HUES6 (cell line): ENCODE data around the gene FAM9B.

Experiments
- H3K27ac ChIP-seq: 2 replicates; pipeline ENCODE4 v1.7.0; 2013; ENCODE audit warnings: low read depth, mild to moderate bottlenecking, low read length, inconsistent platforms
- H3K27me3 ChIP-seq: 2 replicates; pipeline ENCODE4 v1.6.1; 2013; ENCODE audit warnings: low read length; ENCODE audit not compliant: control insufficient read depth, insufficient read depth
- H3K36me3 ChIP-seq: 2 replicates; pipeline ENCODE4 v1.6.1; 2013; ENCODE audit warnings: low read length; ENCODE audit not compliant: control insufficient read depth, insufficient read depth
- H3K4me1 ChIP-seq: 2 replicates; pipeline ENCODE4 v1.6.1; 2013; ENCODE audit warnings: low read length; ENCODE audit not compliant: control insufficient read depth, insufficient read depth
- H3K4me3 ChIP-seq: 2 replicates; pipeline ENCODE4 v1.5.1; 2013; ENCODE audit warnings: low read depth, low read length
- H3K9ac ChIP-seq: one replicate; pipeline ENCODE4 v1.6.1; 2013; ENCODE audit warnings: mild to moderate bottlenecking, low read length
- H3K9me3 ChIP-seq: 2 replicates; pipeline ENCODE4 v1.6.1; 2013; ENCODE audit warnings: low read depth, low read length; ENCODE audit not compliant: control insufficient read depth, insufficient read depth

FAM9B gene

GRCh38 chrX:8984231-8984630 is 49.7 kb downstream of the FAM9B start:
- H3K9ac ChIP-seq, result no peak overlapping the region
- H3K4me3 ChIP-seq, result no peak overlapping the region
- peaks cover 9% of the 10 kb centered on the region; the same call in 1 of the 2 replicates for H3K9me3 ChIP-seq
- H3K36me3 ChIP-seq, result no peaks in the 10 kb centered on the region
- peaks cover 11% of the 10 kb centered on the region; the same call in 1 of the 2 replicates for H3K27me3 ChIP-seq
- no peak overlapping the region for H3K27ac ChIP-seq
- H3K4me1 ChIP-seq, result no peaks in the 10 kb centered on the region; the same call in 1 of the 2 replicates

- H3K36me3 ChIP-seq, result no peaks in the 10 kb centered on the region
- H3K4me3 ChIP-seq, result no peak overlapping the region
- H3K4me1 ChIP-seq, result no peaks in the 10 kb centered on the region; the same call in 1 of the 2 replicates
- H3K9ac ChIP-seq, result no peak overlapping the region
- H3K9me3 ChIP-seq, result no peaks in the 10 kb centered on the region
- H3K27ac ChIP-seq, result no peak overlapping the region
- peaks cover 11% of the 10 kb centered on the region; the same call in 1 of the 2 replicates for H3K27me3 ChIP-seq
Measured at GRCh38 chrX:8981723-8982122, 52.2 kb downstream of the FAM9B start.

GRCh38 chrX:8980756-8981155 is 53.2 kb downstream of the FAM9B start:
- no peak overlapping the region for H3K27ac ChIP-seq
- H3K9me3 ChIP-seq, result no peaks in the 10 kb centered on the region
- H3K4me3 ChIP-seq, result no peak overlapping the region
- H3K36me3 ChIP-seq, result no peaks in the 10 kb centered on the region
- no peaks in the 10 kb centered on the region; the same call in 1 of the 2 replicates for H3K4me1 ChIP-seq
- H3K9ac ChIP-seq, result no peak overlapping the region
- peaks cover 11% of the 10 kb centered on the region; the same call in 1 of the 2 replicates for H3K27me3 ChIP-seq
